Keratinocyte (primary cell): Measurements from ENCODE around the gene GOLGA7B. TPM values are rescaled to one million over a fixed set of nuclear protein-coding genes. Genes with fewer than 3 reads are reported as not detected.

Source experiments
- DNase-seq: peaks from one replicate; pipeline ENCODE4 v3.0.0-alpha.2; 2011; ENCODE audit warnings: low read depth, missing footprints, low spot score
- FAIRE-seq: peaks from 2 replicates; lab custom pipeline; 2011; peaks lifted over from hg19 to GRCh38; lab: Jason Lieb, UNC
- H2AFZ ChIP-seq: 2 replicates; pipeline ENCODE4 v1.6.0; 2012; ENCODE audit warnings: low read length, control low read depth, inconsistent platforms; ENCODE audit not compliant: control insufficient read depth
- H3K27ac ChIP-seq: 2 replicates; pipeline ENCODE4 v1.5.1; 2011; ENCODE audit warnings: low read length; ENCODE audit not compliant: control insufficient read depth, insufficient read depth
- H3K27me3 ChIP-seq: 3 replicates; pipeline ENCODE4 v1.6.0; 2011; ENCODE audit warnings: low read length; ENCODE audit not compliant: control insufficient read depth, insufficient read depth; ENCODE audit errors: extremely low read depth
- H3K36me3 ChIP-seq, 2 experiments: 2 replicates in 1 of 2; 3 replicates in 1 of 2; pipeline ENCODE4 v1.5.1; 2011; ENCODE audit warnings: low read length in 2 of 2, mild to moderate bottlenecking in 1 of 2; ENCODE audit not compliant: control insufficient read depth in 2 of 2, insufficient read depth in 2 of 2; ENCODE audit errors: extremely low read depth in 1 of 2
- H3K4me1 ChIP-seq: 3 replicates; pipeline ENCODE4 v1.5.1; 2011; ENCODE audit warnings: low read length; ENCODE audit not compliant: control insufficient read depth, insufficient read depth; ENCODE audit errors: extremely low read depth
- H3K4me2 ChIP-seq: 3 replicates; pipeline ENCODE4 v1.6.0; 2011; ENCODE audit warnings: low read depth, low read length; ENCODE audit not compliant: control insufficient read depth, insufficient read depth; ENCODE audit errors: extremely low read depth
- H3K4me3 ChIP-seq, 3 experiments: fragments of 200-600 bp in 1 of 3; sonication (generic) in 1 of 3; 2 replicates in 2 of 3; 3 replicates in 1 of 3; pipeline ENCODE4 v1.5.1; 2011 to 2016; ENCODE audit warnings: low read length in 3 of 3, mild to moderate bottlenecking in 3 of 3, control low read depth in 2 of 3, inconsistent platforms in 1 of 3, low read depth in 1 of 3, mixed read lengths in 1 of 3, mixed run types in 1 of 3, moderate library complexity in 1 of 3; ENCODE audit not compliant: control insufficient read depth in 2 of 3, insufficient read depth in 2 of 3; ENCODE audit errors: extremely low read depth in 1 of 3
- H3K79me2 ChIP-seq: 2 replicates; pipeline ENCODE4 v1.6.0; 2012; ENCODE audit warnings: low read length; ENCODE audit not compliant: control insufficient read depth, insufficient read depth
- H3K9ac ChIP-seq: 3 replicates; pipeline ENCODE4 v1.6.0; 2011; ENCODE audit warnings: low read length; ENCODE audit not compliant: control insufficient read depth, insufficient read depth; ENCODE audit errors: extremely low read depth
- H3K9me1 ChIP-seq: 3 replicates; pipeline ENCODE4 v1.6.0; 2011; ENCODE audit warnings: low read length; ENCODE audit not compliant: control insufficient read depth, insufficient read depth; ENCODE audit errors: extremely low read depth
- H3K9me3 ChIP-seq: 2 replicates; pipeline ENCODE4 v1.5.1; 2012; ENCODE audit warnings: low read depth, low read length; ENCODE audit not compliant: control insufficient read depth
- H4K20me1 ChIP-seq: 3 replicates; pipeline ENCODE4 v1.6.0; 2011; ENCODE audit warnings: low read length; ENCODE audit not compliant: control insufficient read depth, insufficient read depth; ENCODE audit errors: extremely low read depth
- EZH2 ChIP-seq: IDR thresholded peaks from one replicate; pipeline ENCODE4 v1.6.1; 2012; ENCODE audit warnings: inconsistent platforms, mild to moderate bottlenecking, low read length, moderate library complexity
- dilution Hi-C: fragments of 300-500 bp; cut with MboI; formaldehyde crosslinking; loops from one replicate; pipeline ENCODE4 v1.7.0; 2020; ENCODE audit warnings: low sequenced_read_pairs; ENCODE audit not compliant: extremely low pct_ligation_motif_present
- polyA plus RNA-seq, 5 experiments: library from polyadenylated mRNA; depleted of rRNA in 3 of 5; stranded (reverse) in 3 of 5; stranded (forward) in 1 of 5; unstranded in 1 of 5; fragments of >200 nt; gene quantifications; 1 replicate in 1 of 5; 2 replicates in 3 of 5; 3 replicates in 1 of 5; pipeline versions ENCODE4 v1.2.1 to v1.2.3, GENCODE V29; 2011 to 2012; ENCODE audit warnings: missing spikeins in 2 of 5, low read depth in 1 of 5, low replicate concordance in 1 of 5
- TF ChIP-seq, protein P1 (sequence below), 3 experiments: IDR thresholded peaks in 1 of 3; conservative IDR thresholded peaks in 1 of 3; optimal IDR thresholded peaks in 1 of 3; 2 replicates in 2 of 3; 3 replicates in 1 of 3; pipeline versions ENCODE3 to v1.5.1; 2011; ENCODE audit warnings: low read length in 3 of 3, mild to moderate bottlenecking in 3 of 3, moderate library complexity in 2 of 3, control low read depth in 1 of 3, inconsistent platforms in 1 of 3; ENCODE audit not compliant: insufficient read depth in 2 of 3; ENCODE audit errors: extremely low read depth in 1 of 3

The GOLGA7B gene
- polyA plus RNA-seq, 1 donor (not counting 4 experiments of a cell fraction or from before 2014, with no cell fraction given) = 4.9 TPM

DNA sequence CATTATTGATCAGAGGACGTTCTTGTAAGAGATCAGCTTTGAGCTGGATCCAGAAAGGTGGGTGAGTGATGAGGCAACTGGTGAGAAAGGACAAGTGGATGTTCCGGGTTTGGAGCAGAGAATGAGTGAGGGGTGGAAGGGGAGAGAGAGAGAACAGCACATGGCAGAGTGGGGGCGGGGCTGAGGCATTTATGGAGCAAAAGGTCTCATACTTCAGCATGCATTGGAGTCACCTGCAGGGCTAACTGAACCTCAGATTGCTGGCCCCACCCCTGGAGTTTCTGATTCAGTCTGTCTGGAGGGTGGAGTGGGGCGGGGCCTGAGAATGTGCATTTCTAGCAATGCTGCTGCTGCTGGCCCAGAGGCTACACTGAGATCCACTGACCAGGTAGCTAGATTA is 71.2 kb downstream of the GOLGA7B start:
- Histone ChIP-seq H3K27me3 (peaks cover 24% of the 10 kb centered on the region), H3K4me2 (no peak overlapping the region), H3K36me3 (no peaks in the 10 kb centered on the region), H2AFZ (no peak overlapping the region), H3K27ac (no peak overlapping the region), H3K79me2 (no peaks in the 10 kb centered on the region), H3K9me3 (no peaks in the 10 kb centered on the region), H3K9ac (no peak overlapping the region), H3K4me1 (no peaks in the 10 kb centered on the region), H3K4me3 (no peak overlapping the region), H4K20me1 (no peaks in the 10 kb centered on the region), H3K9me1 (no peaks in the 10 kb centered on the region)
- no peak for TF ChIP-seq EZH2
- TF ChIP-seq, protein P1, sequence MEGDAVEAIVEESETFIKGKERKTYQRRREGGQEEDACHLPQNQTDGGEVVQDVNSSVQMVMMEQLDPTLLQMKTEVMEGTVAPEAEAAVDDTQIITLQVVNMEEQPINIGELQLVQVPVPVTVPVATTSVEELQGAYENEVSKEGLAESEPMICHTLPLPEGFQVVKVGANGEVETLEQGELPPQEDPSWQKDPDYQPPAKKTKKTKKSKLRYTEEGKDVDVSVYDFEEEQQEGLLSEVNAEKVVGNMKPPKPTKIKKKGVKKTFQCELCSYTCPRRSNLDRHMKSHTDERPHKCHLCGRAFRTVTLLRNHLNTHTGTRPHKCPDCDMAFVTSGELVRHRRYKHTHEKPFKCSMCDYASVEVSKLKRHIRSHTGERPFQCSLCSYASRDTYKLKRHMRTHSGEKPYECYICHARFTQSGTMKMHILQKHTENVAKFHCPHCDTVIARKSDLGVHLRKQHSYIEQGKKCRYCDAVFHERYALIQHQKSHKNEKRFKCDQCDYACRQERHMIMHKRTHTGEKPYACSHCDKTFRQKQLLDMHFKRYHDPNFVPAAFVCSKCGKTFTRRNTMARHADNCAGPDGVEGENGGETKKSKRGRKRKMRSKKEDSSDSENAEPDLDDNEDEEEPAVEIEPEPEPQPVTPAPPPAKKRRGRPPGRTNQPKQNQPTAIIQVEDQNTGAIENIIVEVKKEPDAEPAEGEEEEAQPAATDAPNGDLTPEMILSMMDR (optimal IDR thresholded peaks at IDR 0.05 in 1 of 3, IDR thresholded peaks at IDR 0.05 in 1 of 3, conservative IDR thresholded peaks at IDR 0.05 in 1 of 3; ENCODE audit: extremely low read depth in 1 of 3, insufficient read depth in 2 of 3, low read length in 3 of 3) = no peak
- FAIRE-seq (no peak), DNase-seq (no peak)
- dilution Hi-C loops = no loop called here

Other genes with a start within 250 kb of the GOLGA7B start
- gene MORN4, start 216.3 kb upstream of the GOLGA7B start, polyA plus RNA-seq = 9.1 to 12.6 TPM (median 10.3 TPM) in 3 replicates
- 51.3 to 73.3 TPM (median 63.8 TPM) in 3 replicates for gene PI4K2A, start 209.2 kb upstream of the GOLGA7B start, polyA plus RNA-seq
- gene AVPI1, start 162.6 kb upstream of the GOLGA7B start, polyA plus RNA-seq = 22.3 to 83.2 TPM (median 48.8 TPM) in 3 replicates
- gene MARVELD1, start 136.1 kb upstream of the GOLGA7B start, polyA plus RNA-seq = 24.0 to 85.1 TPM (median 39.7 TPM) in 3 replicates
- gene ZFYVE27, start 112.7 kb upstream of the GOLGA7B start, polyA plus RNA-seq = 14.2 to 23.2 TPM (median 14.3 TPM) in 3 replicates
- gene SFRP5, start 77.8 kb upstream of the GOLGA7B start, polyA plus RNA-seq = not detected in 3 replicates
- gene CRTAC1, start 180.8 kb downstream of the GOLGA7B start, polyA plus RNA-seq = not detected in 3 replicates